Endothelial cell of umbilical vein (primary cell): Measurements from ENCODE around the gene MUCL3. TPM values are rescaled to one million over a fixed set of nuclear protein-coding genes. Genes with fewer than 3 reads are reported as not detected.

Source experiments
- BruUV-seq: library from RNA; stranded (reverse); fragments of 400-500 nt; replicated peaks from 2 replicates; lab custom pipeline; 2021; lab: Mats Ljungman, UMichigan
- CTCF ChIA-PET: fragments of 300-600, 350-600 bp; sonication (Branson Sonifier 250); formaldehyde crosslinking; loops from one replicate; lab custom pipeline; 2021; ENCODE audit warnings: antibody characterized with exemption, inconsistent platforms; lab: Charles Lee
- POLR2A ChIA-PET: fragments of 300-600, 350-600 bp; sonication (Branson Sonifier 250); formaldehyde crosslinking; loops from one replicate; lab custom pipeline; 2021; ENCODE audit warnings: antibody characterized with exemption, inconsistent platforms; lab: Charles Lee
- DNase-seq: peaks from one replicate; pipeline ENCODE4 v3.0.0-alpha.2; 2011; ENCODE audit warnings: low read depth, low spot score
- FAIRE-seq: peaks from 2 replicates; lab custom pipeline; 2011; peaks lifted over from hg19 to GRCh38; lab: Jason Lieb, UNC
- H2AFZ ChIP-seq: 2 replicates; pipeline ENCODE4 v1.6.0; 2012; ENCODE audit warnings: low read depth, low read length, control low read depth, inconsistent platforms
- H3K27ac ChIP-seq: 2 replicates; pipeline ENCODE4 v1.5.1; 2011; ENCODE audit warnings: low read depth, mild to moderate bottlenecking, control low read depth, low read length, moderate library complexity; ENCODE audit not compliant: insufficient read depth
- H3K27me3 ChIP-seq, 2 experiments: 2 replicates each; pipeline versions ENCODE4 v1.6.0 to v1.6.1; 2011; ENCODE audit warnings: low read length in 2 of 2, mixed read lengths in 1 of 2; ENCODE audit not compliant: control insufficient read depth in 2 of 2, insufficient read depth in 2 of 2
- H3K36me3 ChIP-seq, 2 experiments: 2 replicates in 1 of 2; 3 replicates in 1 of 2; pipeline ENCODE4 v1.5.1; 2011; ENCODE audit warnings: low read length in 2 of 2, mild to moderate bottlenecking in 1 of 2, moderate library complexity in 1 of 2; ENCODE audit not compliant: control insufficient read depth in 2 of 2, insufficient read depth in 2 of 2; ENCODE audit errors: extremely low read depth in 1 of 2
- H3K4me1 ChIP-seq: 3 replicates; pipeline ENCODE4 v1.5.1; 2011; ENCODE audit warnings: mild to moderate bottlenecking, low read length; ENCODE audit not compliant: control insufficient read depth, insufficient read depth; ENCODE audit errors: extremely low read depth
- H3K4me2 ChIP-seq: 2 replicates; pipeline ENCODE4 v1.6.1; 2011; ENCODE audit warnings: low read length, control low read depth, mixed read lengths; ENCODE audit not compliant: insufficient read depth
- H3K4me3 ChIP-seq, 3 experiments: fragments of 200-600 bp in 1 of 3; sonication (generic), shearing (Covaris generic) in 1 of 3; replicated peaks in 1 of 3; 2 replicates each; pipeline ENCODE4 v1.5.1; 2011 to 2016; ENCODE audit warnings: control low read depth in 3 of 3, low read length in 3 of 3, mild to moderate bottlenecking in 2 of 3, inconsistent platforms in 1 of 3, low read depth in 1 of 3, moderate library complexity in 1 of 3; ENCODE audit not compliant: insufficient read depth in 1 of 3
- H3K79me2 ChIP-seq: 2 replicates; pipeline ENCODE4 v1.6.0; 2012; ENCODE audit warnings: low read length, inconsistent platforms; ENCODE audit not compliant: control insufficient read depth, insufficient read depth
- H3K9ac ChIP-seq: replicated peaks from 2 replicates; pipeline ENCODE3; 2011; ENCODE audit warnings: low read length, control low read depth; ENCODE audit not compliant: insufficient read depth; ENCODE audit errors: extremely low read depth
- H3K9me1 ChIP-seq: replicated peaks from 3 replicates; pipeline ENCODE4 v1.6.0; 2011; ENCODE audit warnings: mild to moderate bottlenecking, low read length; ENCODE audit not compliant: control insufficient read depth, insufficient read depth; ENCODE audit errors: extremely low read depth
- H3K9me3 ChIP-seq: replicated peaks from 2 replicates; pipeline ENCODE4 v1.5.1; 2012; ENCODE audit warnings: low read length, inconsistent platforms; ENCODE audit not compliant: control insufficient read depth, insufficient read depth
- H4K20me1 ChIP-seq: replicated peaks from 2 replicates; pipeline ENCODE3; 2011; ENCODE audit warnings: mild to moderate bottlenecking, low read length; ENCODE audit not compliant: control insufficient read depth, insufficient read depth; ENCODE audit errors: extremely low read depth
- CTCF ChIP-seq, 2 donors: IDR thresholded peaks; 1 replicate in 1 of 2; 2 replicates in 1 of 2; pipeline ENCODE4 v1.5.1; 2011; ENCODE audit warnings: low read length in 2 of 2, mild to moderate bottlenecking in 2 of 2, moderate library complexity in 2 of 2, control low read depth in 1 of 2, inconsistent platforms in 1 of 2, low read depth in 1 of 2; ENCODE audit not compliant: insufficient read depth in 1 of 2; ENCODE audit errors: extremely low read depth in 1 of 2
- EZH2 ChIP-seq: IDR thresholded peaks from 2 replicates; pipeline ENCODE4 v1.6.1; 2012; ENCODE audit warnings: borderline replicate concordance, low read depth, mild to moderate bottlenecking, moderate library complexity, low read length, inconsistent platforms; ENCODE audit not compliant: severe bottlenecking
- FOS ChIP-seq: IDR thresholded peaks from 2 replicates; pipeline ENCODE4 v1.6.1; 2011; ENCODE audit warnings: mild to moderate bottlenecking, low read length, moderate library complexity, borderline replicate concordance; ENCODE audit not compliant: insufficient read depth
- GATA2 ChIP-seq: IDR thresholded peaks from 2 replicates; pipeline ENCODE4 v1.7.0; 2011; ENCODE audit warnings: low read depth, mild to moderate bottlenecking, moderate library complexity, mixed read lengths, low read length; ENCODE audit not compliant: insufficient read length, insufficient read depth
- JUN ChIP-seq: IDR thresholded peaks from 2 replicates; pipeline ENCODE4 v1.6.1; 2011; ENCODE audit warnings: borderline replicate concordance, low read depth; ENCODE audit not compliant: insufficient read length, insufficient read depth
- MAX ChIP-seq: IDR thresholded peaks from 2 replicates; pipeline ENCODE4 v1.6.1; 2011; ENCODE audit not compliant: insufficient read depth, insufficient read length
- MYC ChIP-seq: IDR thresholded peaks from one replicate; pipeline ENCODE4 v1.6.1; 2011; ENCODE audit warnings: mild to moderate bottlenecking, low read depth, low read length
- POLR2A ChIP-seq: IDR thresholded peaks from 2 replicates; pipeline ENCODE4 v1.6.1; 2012; ENCODE audit warnings: low read depth, mild to moderate bottlenecking, control low read depth, low read length
- POLR2AphosphoS5 ChIP-seq: IDR thresholded peaks from 2 replicates; pipeline ENCODE4 v1.6.1; 2012; ENCODE audit warnings: low read depth, mild to moderate bottlenecking, control low read depth, low read length, moderate library complexity; ENCODE audit not compliant: insufficient read depth
- dilution Hi-C: fragments of 300-500 bp; cut with MboI; formaldehyde crosslinking; loops from one replicate; pipeline ENCODE4 v1.15.0; 2019; ENCODE audit warnings: low sequenced_read_pairs; ENCODE audit not compliant: extremely low pct_ligation_motif_present
- intact Hi-C: fragments of 100-400 bp; cut with micrococcal nuclease; formaldehyde crosslinking; loops from one replicate; pipeline ENCODE4 v1.10.0; 2022
- polyA plus RNA-seq, 4 experiments: library from polyadenylated mRNA; depleted of rRNA in 3 of 4; stranded (reverse) in 3 of 4; unstranded in 1 of 4; fragments of >200 nt; gene quantifications; 2 replicates each; pipeline versions ENCODE4 v1.2.1 to v1.2.3, GENCODE V29; 2011 to 2012; ENCODE audit warnings: missing spikeins in 1 of 4
- small RNA-seq: library from RNA; depleted of rRNA; stranded (forward); fragments of <200 nt; gene quantifications from one replicate; pipeline ENCODE3, GENCODE V24; 2012; ENCODE audit warnings: low replicate concordance, low read depth; ENCODE audit not compliant: insufficient read depth, insufficient read length
- total RNA-seq: library from RNA; stranded (reverse); gene quantifications from 2 replicates; pipeline ENCODE4 v1.2.3, GENCODE V29; 2021

The MUCL3 gene
- total and polyA plus RNA-seq, 2 donors (not counting 3 experiments of a cell fraction or from before 2014, with no cell fraction given): not detected

- no peaks in the 10 kb centered on the region for H3K4me1 ChIP-seq
- H3K9me1 ChIP-seq: no peaks in the 10 kb centered on the region
- intact Hi-C loops (no loop called here), dilution Hi-C loops (no loop called here)
- H3K27ac ChIP-seq: no peak overlapping the region
- no peak overlapping the region for H3K9ac ChIP-seq
- H4K20me1 ChIP-seq: no peaks in the 10 kb centered on the region
- no TSS peak for BruUV-seq
- H2AFZ ChIP-seq: no peak overlapping the region
- no peak for DNase-seq
- no peak overlapping the region for H3K4me2 ChIP-seq
- H3K9me3 ChIP-seq: no peaks in the 10 kb centered on the region
- ChIA-PET CTCF (interaction anchor here (1.0 to 1.4 kb wide), 3 partner anchors 10 to 40 kb away, joined by 3 read pairs; no protein-coding TSS in a partner anchor), POLR2A (no interaction called here)
- H3K79me2 ChIP-seq: no peaks in the 10 kb centered on the region
- no peak for FAIRE-seq
- H3K36me3 ChIP-seq: no peaks in the 10 kb centered on the region
- TF ChIP-seq MYC: no peak
- no peak for TF ChIP-seq POLR2AphosphoS5
- no peak for TF ChIP-seq POLR2A
- no peak for TF ChIP-seq FOS
- TF ChIP-seq EZH2: no peak
- no peak for TF ChIP-seq CTCF (IDR thresholded peaks at IDR 0.05; ENCODE audit: extremely low read depth in 1 of 2, insufficient read depth in 1 of 2, low read depth in 1 of 2, low read length in 2 of 2)
- TF ChIP-seq MAX: no peak
- no peak for TF ChIP-seq GATA2
- TF ChIP-seq JUN: no peak
- H3K4me3 ChIP-seq: no peak overlapping the region
- H3K27me3 ChIP-seq: peaks cover 4 to 10% of the 10 kb centered on the region in 2 experiments
These were observed 61.7 kb downstream of the MUCL3 start for GRCh38 chr6:31002471-31002870.

Small RNA genes lying within 50 kb of the gene (small RNA-seq; reads per million reads assigned to genes)
- gene RF00019: not detected

Other genes with a start within 250 kb of the MUCL3 start
- gene NRM, start 250.0 kb upstream of the MUCL3 start, total RNA-seq: 28.5 and 32.2 TPM in 2 replicates
- 33.8 and 36.7 TPM in 2 replicates for gene NRM, start 250.0 kb upstream of the MUCL3 start, polyA plus RNA-seq
- 42.3 and 43.6 TPM in 2 replicates for gene MDC1, start 223.7 kb upstream of the MUCL3 start, total RNA-seq
- 15.6 and 16.8 TPM in 2 replicates for gene MDC1, start 223.7 kb upstream of the MUCL3 start, polyA plus RNA-seq
- 1,243 and 1,276 TPM in 2 replicates for gene TUBB, start 220.6 kb upstream of the MUCL3 start, total RNA-seq
- 1,408 and 1,437 TPM in 2 replicates for gene TUBB, start 220.6 kb upstream of the MUCL3 start, polyA plus RNA-seq
- 141 and 145 TPM in 2 replicates for gene FLOT1, start 198.3 kb upstream of the MUCL3 start, total RNA-seq
- gene FLOT1, start 198.3 kb upstream of the MUCL3 start, polyA plus RNA-seq: 146 and 154 TPM in 2 replicates
- 163 and 170 TPM in 2 replicates for gene IER3, start 196.4 kb upstream of the MUCL3 start, total RNA-seq
- 344 and 468 TPM in 2 replicates for gene IER3, start 196.4 kb upstream of the MUCL3 start, polyA plus RNA-seq
- 17.7 and 22.9 TPM in 2 replicates for gene DDR1, start 56.5 kb upstream of the MUCL3 start, total RNA-seq
- gene DDR1, start 56.5 kb upstream of the MUCL3 start, polyA plus RNA-seq: 8.8 and 10.6 TPM in 2 replicates
- gene GTF2H4, start 32.8 kb upstream of the MUCL3 start, total RNA-seq: 51.0 and 52.6 TPM in 2 replicates
- gene GTF2H4, start 32.8 kb upstream of the MUCL3 start, polyA plus RNA-seq: 40.5 and 40.8 TPM in 2 replicates
- gene VARS2, start 26.7 kb upstream of the MUCL3 start, total RNA-seq: 32.5 and 34.3 TPM in 2 replicates
- gene VARS2, start 26.7 kb upstream of the MUCL3 start, polyA plus RNA-seq: 17.8 TPM in 2 replicates
- not detected in 2 replicates for gene SFTA2, start 8.8 kb upstream of the MUCL3 start, total RNA-seq
- not detected in 2 replicates for gene SFTA2, start 8.8 kb upstream of the MUCL3 start, polyA plus RNA-seq
- not detected in 2 replicates for gene MUC21, start 42.7 kb downstream of the MUCL3 start, total RNA-seq
- gene MUC21, start 42.7 kb downstream of the MUCL3 start, polyA plus RNA-seq: not detected in 2 replicates
- gene MUC22, start 69.5 kb downstream of the MUCL3 start, total RNA-seq: not detected in 2 replicates
- not detected in 2 replicates for gene MUC22, start 69.5 kb downstream of the MUCL3 start, polyA plus RNA-seq
- gene C6orf15, start 171.6 kb downstream of the MUCL3 start, total RNA-seq: not detected in 2 replicates
- gene C6orf15, start 171.6 kb downstream of the MUCL3 start, polyA plus RNA-seq: not detected in 2 replicates
- gene PSORS1C1, start 173.8 kb downstream of the MUCL3 start, total RNA-seq: 9.2 and 13.2 TPM in 2 replicates
- gene PSORS1C1, start 173.8 kb downstream of the MUCL3 start, polyA plus RNA-seq: 1.1 TPM in 2 replicates
- not detected in 2 replicates for gene CDSN, start 179.5 kb downstream of the MUCL3 start, total RNA-seq
- 0.03 TPM in 1 of 2 replicates, not detected in the other for gene CDSN, start 179.5 kb downstream of the MUCL3 start, polyA plus RNA-seq
- gene PSORS1C2, start 198.1 kb downstream of the MUCL3 start, total RNA-seq: not detected in 2 replicates
- gene PSORS1C2, start 198.1 kb downstream of the MUCL3 start, polyA plus RNA-seq: not detected in 2 replicates
- 22.9 and 23.2 TPM in 2 replicates for gene CCHCR1, start 216.8 kb downstream of the MUCL3 start, total RNA-seq
- 12.0 and 12.8 TPM in 2 replicates for gene CCHCR1, start 216.8 kb downstream of the MUCL3 start, polyA plus RNA-seq
- gene TCF19, start 217.6 kb downstream of the MUCL3 start, total RNA-seq: 28.0 and 31.7 TPM in 2 replicates
- 13.9 and 14.5 TPM in 2 replicates for gene TCF19, start 217.6 kb downstream of the MUCL3 start, polyA plus RNA-seq
- gene POU5F1, start 229.7 kb downstream of the MUCL3 start, total RNA-seq: not detected in 2 replicates
- gene POU5F1, start 229.7 kb downstream of the MUCL3 start, polyA plus RNA-seq: 0.63 and 0.94 TPM in 2 replicates